Measurements from ENCODE around the gene EDEM3. TPM values are rescaled to one million over a fixed set of nuclear protein-coding genes. Genes with fewer than 3 reads are reported as not detected.

The EDEM3 gene
- polyA plus RNA-seq, 1 donor from 2014 or later = 49.5 TPM

DNA sequence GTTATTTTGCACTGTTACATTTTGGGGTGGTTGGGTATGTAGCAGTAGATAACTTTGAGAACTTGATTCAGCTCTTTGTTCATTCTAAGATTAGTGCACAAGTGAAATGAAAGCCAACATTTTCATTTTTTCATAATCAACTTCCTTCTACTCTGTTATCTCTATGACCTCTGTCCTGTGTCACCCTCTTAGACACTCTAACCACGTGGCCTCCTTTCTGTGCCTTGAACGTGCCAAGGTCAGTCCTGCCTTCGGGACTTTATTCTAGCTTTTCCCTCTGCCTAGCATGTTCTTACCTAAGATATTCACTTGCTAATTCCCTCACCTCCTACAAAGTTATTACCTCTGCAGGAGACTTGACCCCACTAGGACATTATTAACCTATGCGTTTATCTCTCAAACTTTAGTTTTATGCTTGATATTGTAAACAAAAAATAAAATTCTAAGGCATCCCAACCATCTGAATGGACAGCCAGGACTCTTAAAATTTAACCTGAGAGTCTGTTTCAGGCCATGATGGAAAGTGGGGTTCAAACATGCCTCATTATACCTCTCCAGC is 19.2 kb upstream of the EDEM3 start:
- Histone ChIP-seq H3K4me3 (ENCODE audit: low read length) (no peak overlapping the region), H4K20me1 (ENCODE audit: insufficient read depth) (no peaks in the 10 kb centered on the region), H3K9me2 (ENCODE audit: insufficient read depth, low read length) (no peaks in the 10 kb centered on the region), H2AFZ (ENCODE audit: low read depth, low read length) (no peak overlapping the region), H3K4me2 (ENCODE audit: low read length) (no peak overlapping the region), H3F3A (ENCODE audit: insufficient read depth, low read length, poor library complexity, severe bottlenecking) (no peaks in the 10 kb centered on the region), H3K9ac (ENCODE audit: low read length) (no peak overlapping the region), H3K27ac (ENCODE audit: low read length) (no peak overlapping the region), H3K36me3 (ENCODE audit: insufficient read depth, low read length) (no peaks in the 10 kb centered on the region), H3K9me3 (ENCODE audit: low read length) (no peaks in the 10 kb centered on the region), H3K79me2 (replicated peaks; ENCODE audit: insufficient read depth, low read length) (no peaks in the 10 kb centered on the region), H3K27me3 (ENCODE audit: insufficient read depth, low read depth, low read length) (no peaks in the 10 kb centered on the region)
- TF ChIP-seq TAF1 (IDR thresholded peaks at IDR 0.05; ENCODE audit: low read depth) = no peak
- TF ChIP-seq RAD21 (conservative IDR thresholded peaks at IDR 0.05) = no peak
- TF ChIP-seq, protein P1, sequence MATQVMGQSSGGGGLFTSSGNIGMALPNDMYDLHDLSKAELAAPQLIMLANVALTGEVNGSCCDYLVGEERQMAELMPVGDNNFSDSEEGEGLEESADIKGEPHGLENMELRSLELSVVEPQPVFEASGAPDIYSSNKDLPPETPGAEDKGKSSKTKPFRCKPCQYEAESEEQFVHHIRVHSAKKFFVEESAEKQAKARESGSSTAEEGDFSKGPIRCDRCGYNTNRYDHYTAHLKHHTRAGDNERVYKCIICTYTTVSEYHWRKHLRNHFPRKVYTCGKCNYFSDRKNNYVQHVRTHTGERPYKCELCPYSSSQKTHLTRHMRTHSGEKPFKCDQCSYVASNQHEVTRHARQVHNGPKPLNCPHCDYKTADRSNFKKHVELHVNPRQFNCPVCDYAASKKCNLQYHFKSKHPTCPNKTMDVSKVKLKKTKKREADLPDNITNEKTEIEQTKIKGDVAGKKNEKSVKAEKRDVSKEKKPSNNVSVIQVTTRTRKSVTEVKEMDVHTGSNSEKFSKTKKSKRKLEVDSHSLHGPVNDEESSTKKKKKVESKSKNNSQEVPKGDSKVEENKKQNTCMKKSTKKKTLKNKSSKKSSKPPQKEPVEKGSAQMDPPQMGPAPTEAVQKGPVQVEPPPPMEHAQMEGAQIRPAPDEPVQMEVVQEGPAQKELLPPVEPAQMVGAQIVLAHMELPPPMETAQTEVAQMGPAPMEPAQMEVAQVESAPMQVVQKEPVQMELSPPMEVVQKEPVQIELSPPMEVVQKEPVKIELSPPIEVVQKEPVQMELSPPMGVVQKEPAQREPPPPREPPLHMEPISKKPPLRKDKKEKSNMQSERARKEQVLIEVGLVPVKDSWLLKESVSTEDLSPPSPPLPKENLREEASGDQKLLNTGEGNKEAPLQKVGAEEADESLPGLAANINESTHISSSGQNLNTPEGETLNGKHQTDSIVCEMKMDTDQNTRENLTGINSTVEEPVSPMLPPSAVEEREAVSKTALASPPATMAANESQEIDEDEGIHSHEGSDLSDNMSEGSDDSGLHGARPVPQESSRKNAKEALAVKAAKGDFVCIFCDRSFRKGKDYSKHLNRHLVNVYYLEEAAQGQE (IDR thresholded peaks at IDR 0.05; ENCODE audit: borderline replicate concordance) = no peak
- TF ChIP-seq, protein P2, sequence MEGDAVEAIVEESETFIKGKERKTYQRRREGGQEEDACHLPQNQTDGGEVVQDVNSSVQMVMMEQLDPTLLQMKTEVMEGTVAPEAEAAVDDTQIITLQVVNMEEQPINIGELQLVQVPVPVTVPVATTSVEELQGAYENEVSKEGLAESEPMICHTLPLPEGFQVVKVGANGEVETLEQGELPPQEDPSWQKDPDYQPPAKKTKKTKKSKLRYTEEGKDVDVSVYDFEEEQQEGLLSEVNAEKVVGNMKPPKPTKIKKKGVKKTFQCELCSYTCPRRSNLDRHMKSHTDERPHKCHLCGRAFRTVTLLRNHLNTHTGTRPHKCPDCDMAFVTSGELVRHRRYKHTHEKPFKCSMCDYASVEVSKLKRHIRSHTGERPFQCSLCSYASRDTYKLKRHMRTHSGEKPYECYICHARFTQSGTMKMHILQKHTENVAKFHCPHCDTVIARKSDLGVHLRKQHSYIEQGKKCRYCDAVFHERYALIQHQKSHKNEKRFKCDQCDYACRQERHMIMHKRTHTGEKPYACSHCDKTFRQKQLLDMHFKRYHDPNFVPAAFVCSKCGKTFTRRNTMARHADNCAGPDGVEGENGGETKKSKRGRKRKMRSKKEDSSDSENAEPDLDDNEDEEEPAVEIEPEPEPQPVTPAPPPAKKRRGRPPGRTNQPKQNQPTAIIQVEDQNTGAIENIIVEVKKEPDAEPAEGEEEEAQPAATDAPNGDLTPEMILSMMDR (IDR thresholded peaks at IDR 0.05; ENCODE audit: poor library complexity, severe bottlenecking) = no peak
- TF ChIP-seq EP300 (conservative IDR thresholded peaks at IDR 0.05; ENCODE audit: poor library complexity, severe bottlenecking) = no peak
- TF ChIP-seq POLR2AphosphoS5 (IDR thresholded peaks at IDR 0.05) = no peak
- no peak for TF ChIP-seq EZH2 (IDR thresholded peaks at IDR 0.05; ENCODE audit: borderline replicate concordance, insufficient read depth, low read length, poor library complexity, severe bottlenecking)
- no peak for TF ChIP-seq SMC3 (conservative IDR thresholded peaks at IDR 0.05; ENCODE audit: poor library complexity)
- TF ChIP-seq MXI1 (conservative IDR thresholded peaks at IDR 0.05; ENCODE audit: poor library complexity, severe bottlenecking) = no peak

DNA sequence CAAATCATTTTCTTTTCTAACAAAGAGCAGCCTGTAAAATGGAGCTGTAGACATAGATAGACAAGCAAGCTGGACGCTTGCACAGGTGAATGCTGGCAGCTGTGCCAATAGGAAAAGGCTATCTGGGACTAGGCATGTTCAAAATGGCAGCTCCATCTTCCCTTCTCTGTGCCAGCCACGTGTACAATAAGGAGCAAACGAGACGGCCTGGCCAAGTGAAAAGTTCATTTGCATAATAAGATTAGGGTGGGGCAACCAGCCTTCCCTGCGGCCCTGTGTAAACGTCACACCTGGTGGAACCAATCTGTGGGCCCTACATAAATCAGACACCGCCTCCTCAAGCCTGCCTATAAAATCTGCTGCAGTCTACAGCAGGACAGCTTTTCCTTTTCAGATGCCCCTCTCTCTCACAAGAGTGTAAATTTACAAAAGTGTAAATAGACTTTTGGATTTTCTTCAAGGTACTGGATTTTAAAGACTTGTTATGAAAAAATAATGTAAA is 16.6 kb upstream of the EDEM3 start:
- Histone ChIP-seq H3K4me3 (ENCODE audit: low read length) (no peak overlapping the region), H3K9me3 (ENCODE audit: low read length) (no peaks in the 10 kb centered on the region), H3K27me3 (ENCODE audit: insufficient read depth, low read depth, low read length) (no peaks in the 10 kb centered on the region), H3K4me2 (ENCODE audit: low read length) (no peak overlapping the region), H3K27ac (ENCODE audit: low read length) (no peak overlapping the region), H3F3A (ENCODE audit: insufficient read depth, low read length, poor library complexity, severe bottlenecking) (no peaks in the 10 kb centered on the region), H3K9ac (ENCODE audit: low read length) (no peak overlapping the region), H4K20me1 (ENCODE audit: insufficient read depth) (no peaks in the 10 kb centered on the region), H2AFZ (ENCODE audit: low read depth, low read length) (no peak overlapping the region), H3K9me2 (ENCODE audit: insufficient read depth, low read length) (no peaks in the 10 kb centered on the region), H3K79me2 (replicated peaks; ENCODE audit: insufficient read depth, low read length) (no peaks in the 10 kb centered on the region), H3K36me3 (ENCODE audit: insufficient read depth, low read length) (no peaks in the 10 kb centered on the region)
- TF ChIP-seq, protein P2 (IDR thresholded peaks at IDR 0.05; ENCODE audit: poor library complexity, severe bottlenecking) = no peak
- TF ChIP-seq, protein P1 (IDR thresholded peaks at IDR 0.05; ENCODE audit: borderline replicate concordance) = no peak
- TF ChIP-seq EZH2 (IDR thresholded peaks at IDR 0.05; ENCODE audit: borderline replicate concordance, insufficient read depth, low read length, poor library complexity, severe bottlenecking) = no peak
- no peak for TF ChIP-seq MXI1 (conservative IDR thresholded peaks at IDR 0.05; ENCODE audit: poor library complexity, severe bottlenecking)
- no peak for TF ChIP-seq TAF1 (IDR thresholded peaks at IDR 0.05; ENCODE audit: low read depth)
- TF ChIP-seq POLR2AphosphoS5 (IDR thresholded peaks at IDR 0.05) = no peak
- TF ChIP-seq RAD21 (conservative IDR thresholded peaks at IDR 0.05) = no peak
- TF ChIP-seq EP300 (conservative IDR thresholded peaks at IDR 0.05; ENCODE audit: poor library complexity, severe bottlenecking) = no peak
- TF ChIP-seq SMC3 (conservative IDR thresholded peaks at IDR 0.05; ENCODE audit: poor library complexity) = no peak
